Nephron (organoid): ENCODE data around the gene RIMS3.

ENCODE experiments used
- H3K27ac Mint-ChIP-seq, 3 experiments: 2 replicates each; pipeline ENCODE4 v1.8.0; 2020; ENCODE audit warnings: mixed read lengths in 3 of 3, mild to moderate bottlenecking in 2 of 3, moderate library complexity in 1 of 3
- H3K27me3 Mint-ChIP-seq: 2 replicates; pipeline ENCODE4 v1.8.0; 2021; ENCODE audit warnings: low read depth, mild to moderate bottlenecking, moderate library complexity, mixed read lengths
- H3K36me3 Mint-ChIP-seq: 2 replicates; pipeline ENCODE4 v1.8.0; 2020; ENCODE audit warnings: low read depth, mixed read lengths
- H3K4me1 Mint-ChIP-seq: 2 replicates; pipeline ENCODE4 v1.8.0; 2020; ENCODE audit warnings: mixed read lengths
- H3K4me3 Mint-ChIP-seq, 3 experiments: 2 replicates each; pipeline ENCODE4 v1.8.0; 2020; ENCODE audit warnings: mild to moderate bottlenecking in 3 of 3, mixed read lengths in 3 of 3, moderate library complexity in 2 of 3
- H3K9me3 Mint-ChIP-seq: 2 replicates; pipeline ENCODE4 v1.8.0; 2020; ENCODE audit warnings: mixed read lengths
- TF ChIP-seq, protein P1 (sequence below), 3 experiments: fragments of 200-600 bp; sonication (generic); IDR thresholded peaks; one replicate each; pipeline ENCODE4 v1.5.0; 2021; ENCODE audit warnings: antibody characterized with exemption in 3 of 3; ENCODE audit not compliant: unreplicated experiment in 3 of 3

Gene RIMS3

DNA sequence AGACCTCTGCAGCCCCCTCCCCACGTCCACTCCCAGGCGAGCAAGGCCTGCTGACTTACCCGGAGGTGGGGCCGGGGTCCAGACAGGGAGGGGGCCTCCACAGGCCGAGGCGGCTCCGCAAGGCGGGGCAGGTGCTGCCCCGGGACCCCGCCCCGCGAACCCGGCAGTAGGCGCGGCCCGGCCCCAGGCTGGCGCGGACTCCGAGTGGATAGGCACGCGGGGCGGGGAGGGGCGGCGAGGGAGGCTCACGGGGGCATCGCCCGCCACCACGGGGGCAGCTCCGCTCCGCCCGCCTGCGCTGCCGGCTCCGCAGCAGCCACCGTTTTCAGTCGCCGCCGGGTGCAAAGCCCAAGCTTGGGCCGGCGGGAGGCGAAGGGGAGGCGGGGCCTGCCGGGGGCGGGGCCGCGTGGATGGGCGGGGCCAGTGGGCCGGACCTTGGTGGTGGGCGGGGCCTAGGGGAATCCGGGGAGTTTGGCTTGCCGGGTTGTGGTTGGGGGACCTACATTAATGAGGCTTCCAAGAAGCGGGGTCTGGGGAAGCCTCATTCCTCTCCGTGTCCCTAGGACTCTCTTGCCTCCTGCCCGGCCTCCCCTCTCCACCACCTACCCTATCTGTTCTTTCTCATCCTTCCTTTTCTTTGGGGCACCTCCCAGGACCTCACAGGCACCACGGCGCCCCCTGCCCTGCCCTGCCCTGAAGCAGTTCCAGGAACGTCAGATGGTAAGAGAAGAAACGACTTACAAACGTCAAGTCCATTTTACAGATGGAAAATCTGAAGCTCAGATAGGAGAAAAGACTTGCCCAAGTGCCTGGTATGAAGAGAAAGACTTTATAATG lies at the start of gene RIMS3:
RIMS3 (minus strand) TSS at position 348 of the 837 bp plus-strand sequence. CDS start 23,757 bp downstream, outside the sequence.
- peak within 1 kb of the TSS; percentile 88 to 91 (median 89) for H3K4me3 Mint-ChIP-seq
- TF ChIP-seq, protein P1, sequence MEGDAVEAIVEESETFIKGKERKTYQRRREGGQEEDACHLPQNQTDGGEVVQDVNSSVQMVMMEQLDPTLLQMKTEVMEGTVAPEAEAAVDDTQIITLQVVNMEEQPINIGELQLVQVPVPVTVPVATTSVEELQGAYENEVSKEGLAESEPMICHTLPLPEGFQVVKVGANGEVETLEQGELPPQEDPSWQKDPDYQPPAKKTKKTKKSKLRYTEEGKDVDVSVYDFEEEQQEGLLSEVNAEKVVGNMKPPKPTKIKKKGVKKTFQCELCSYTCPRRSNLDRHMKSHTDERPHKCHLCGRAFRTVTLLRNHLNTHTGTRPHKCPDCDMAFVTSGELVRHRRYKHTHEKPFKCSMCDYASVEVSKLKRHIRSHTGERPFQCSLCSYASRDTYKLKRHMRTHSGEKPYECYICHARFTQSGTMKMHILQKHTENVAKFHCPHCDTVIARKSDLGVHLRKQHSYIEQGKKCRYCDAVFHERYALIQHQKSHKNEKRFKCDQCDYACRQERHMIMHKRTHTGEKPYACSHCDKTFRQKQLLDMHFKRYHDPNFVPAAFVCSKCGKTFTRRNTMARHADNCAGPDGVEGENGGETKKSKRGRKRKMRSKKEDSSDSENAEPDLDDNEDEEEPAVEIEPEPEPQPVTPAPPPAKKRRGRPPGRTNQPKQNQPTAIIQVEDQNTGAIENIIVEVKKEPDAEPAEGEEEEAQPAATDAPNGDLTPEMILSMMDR (IDR thresholded peaks at IDR 0.05; ENCODE audit: unreplicated experiment in 3 of 3): no peak

DNA sequence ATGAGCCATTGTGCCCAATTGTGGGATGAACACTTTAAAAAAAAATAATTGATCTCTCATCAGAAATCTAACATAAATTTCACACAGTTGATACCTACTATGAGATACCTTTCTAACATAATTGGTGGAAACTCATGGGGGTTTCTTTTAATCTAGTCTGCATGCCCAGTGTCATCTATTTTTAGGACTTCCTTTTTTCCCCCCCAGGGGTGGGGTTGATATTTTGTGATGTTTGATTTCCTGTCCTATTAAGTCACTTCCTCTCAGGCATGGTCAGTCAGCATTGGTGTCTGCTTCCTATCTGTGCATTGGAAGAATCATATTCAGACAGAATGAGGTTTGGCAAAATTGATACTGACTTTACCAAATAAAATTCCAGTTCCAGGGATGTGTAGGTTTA lies 47.5 kb upstream of the RIMS3 start:
- Mint-ChIP-seq H3K27ac (no peak overlapping the region), H3K9me3 (no peaks in the 10 kb centered on the region), H3K4me1 (peaks cover 45% of the 10 kb centered on the region), H3K27me3 (no peaks in the 10 kb centered on the region), H3K36me3 (peaks cover 17% of the 10 kb centered on the region), H3K4me3 (peak overlapping the region; percentile 17 to 28 (median 26))
- TF ChIP-seq, protein P1 (IDR thresholded peaks at IDR 0.05; ENCODE audit: unreplicated experiment in 3 of 3): no peak

More for the DNA sequence above, at the start of gene RIMS3:
- Mint-ChIP-seq H3K4me1 (peaks cover 13% of the 10 kb centered on the region), H3K27me3 (peaks cover 30% of the 10 kb centered on the region), H3K9me3 (no peaks in the 10 kb centered on the region), H3K36me3 (no peaks in the 10 kb centered on the region), H3K27ac (no peak within 1 kb of the TSS)

DNA sequence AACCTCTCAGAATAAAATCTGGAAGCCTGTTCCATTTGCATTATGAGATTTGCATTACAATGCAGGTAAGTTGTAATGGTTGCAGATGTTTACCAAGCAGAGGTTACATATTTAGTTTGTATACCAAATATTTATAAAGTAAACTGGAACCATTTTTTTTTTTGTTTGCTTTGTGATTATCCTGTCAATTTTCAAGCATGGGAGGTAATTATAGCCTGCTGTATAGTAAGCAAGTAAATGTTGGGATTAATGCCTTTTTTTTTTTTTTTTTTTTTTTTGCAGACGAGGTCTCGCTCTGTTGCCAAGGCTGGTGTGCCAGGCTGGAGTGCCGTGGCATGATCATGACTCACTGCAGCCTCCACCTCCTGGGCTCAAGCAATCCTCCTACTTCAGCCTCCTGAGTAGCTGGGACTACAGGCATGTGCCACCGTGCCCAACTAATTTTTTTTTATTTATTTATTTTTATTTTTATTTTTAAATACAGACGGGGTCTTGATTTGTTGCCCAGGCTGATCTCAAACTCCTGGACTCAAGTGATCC lies 47.0 kb upstream of the RIMS3 start:
- H3K27me3 Mint-ChIP-seq: no peaks in the 10 kb centered on the region
- H3K27ac Mint-ChIP-seq: no peak overlapping the region
- H3K4me1 Mint-ChIP-seq: peaks cover 42% of the 10 kb centered on the region
- peaks cover 17% of the 10 kb centered on the region for H3K36me3 Mint-ChIP-seq
- no peak overlapping the region for H3K4me3 Mint-ChIP-seq
- TF ChIP-seq, protein P1 (IDR thresholded peaks at IDR 0.05; ENCODE audit: unreplicated experiment in 3 of 3): no peak
- no peaks in the 10 kb centered on the region for H3K9me3 Mint-ChIP-seq

DNA sequence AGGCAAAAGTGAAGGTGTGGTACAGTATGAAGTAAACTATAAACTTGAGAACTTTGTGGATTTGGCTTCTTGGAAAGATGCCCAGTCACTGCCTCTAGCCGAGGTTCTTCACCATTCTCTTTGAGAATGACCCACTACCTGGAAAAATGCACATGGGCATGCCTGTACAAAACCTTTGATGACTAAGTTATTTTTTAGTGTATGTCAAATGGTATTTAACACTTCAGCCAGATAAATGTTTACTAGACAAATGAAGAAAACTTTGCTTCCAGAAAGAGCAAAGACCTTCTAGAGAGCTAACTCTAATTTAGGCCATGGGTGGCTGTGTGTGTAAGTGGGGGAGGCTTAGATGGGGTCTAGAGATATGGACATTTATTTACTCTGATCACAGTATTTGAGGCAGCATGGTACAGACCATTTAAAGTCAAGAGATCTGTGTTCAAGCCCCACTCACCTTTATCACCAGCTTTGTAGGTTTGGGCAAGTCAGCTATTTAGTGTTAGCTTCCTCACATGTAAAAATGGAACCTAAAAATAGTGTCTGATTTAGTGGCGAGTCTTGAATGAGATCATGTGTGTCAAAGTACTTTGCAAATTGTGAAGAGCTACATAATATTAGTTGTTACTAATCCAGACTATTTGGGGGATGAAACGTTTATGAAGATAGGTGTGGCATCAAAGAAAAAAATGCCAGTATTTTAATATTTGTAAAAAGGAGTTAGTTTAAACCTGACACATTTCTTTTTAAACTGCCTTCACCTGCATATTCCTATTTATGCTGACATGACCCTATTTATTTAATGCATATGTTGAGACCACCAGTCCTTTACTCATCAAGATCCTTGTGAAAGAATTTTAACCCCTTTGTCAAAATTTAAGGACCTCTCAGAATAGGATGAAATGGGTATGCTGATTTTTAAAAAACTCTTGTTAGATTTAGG lies 46.3 kb upstream of the RIMS3 start:
- Mint-ChIP-seq H3K9me3 (no peaks in the 10 kb centered on the region), H3K36me3 (peaks cover 15% of the 10 kb centered on the region), H3K27ac (peak overlapping the region; percentile 96 to 99 (median 99)), H3K4me1 (peaks cover 38% of the 10 kb centered on the region), H3K4me3 (peak overlapping the region; percentile 92 to 99 (median 95)), H3K27me3 (no peaks in the 10 kb centered on the region)
- TF ChIP-seq, protein P1 (IDR thresholded peaks at IDR 0.05; ENCODE audit: unreplicated experiment in 3 of 3): no peak

DNA sequence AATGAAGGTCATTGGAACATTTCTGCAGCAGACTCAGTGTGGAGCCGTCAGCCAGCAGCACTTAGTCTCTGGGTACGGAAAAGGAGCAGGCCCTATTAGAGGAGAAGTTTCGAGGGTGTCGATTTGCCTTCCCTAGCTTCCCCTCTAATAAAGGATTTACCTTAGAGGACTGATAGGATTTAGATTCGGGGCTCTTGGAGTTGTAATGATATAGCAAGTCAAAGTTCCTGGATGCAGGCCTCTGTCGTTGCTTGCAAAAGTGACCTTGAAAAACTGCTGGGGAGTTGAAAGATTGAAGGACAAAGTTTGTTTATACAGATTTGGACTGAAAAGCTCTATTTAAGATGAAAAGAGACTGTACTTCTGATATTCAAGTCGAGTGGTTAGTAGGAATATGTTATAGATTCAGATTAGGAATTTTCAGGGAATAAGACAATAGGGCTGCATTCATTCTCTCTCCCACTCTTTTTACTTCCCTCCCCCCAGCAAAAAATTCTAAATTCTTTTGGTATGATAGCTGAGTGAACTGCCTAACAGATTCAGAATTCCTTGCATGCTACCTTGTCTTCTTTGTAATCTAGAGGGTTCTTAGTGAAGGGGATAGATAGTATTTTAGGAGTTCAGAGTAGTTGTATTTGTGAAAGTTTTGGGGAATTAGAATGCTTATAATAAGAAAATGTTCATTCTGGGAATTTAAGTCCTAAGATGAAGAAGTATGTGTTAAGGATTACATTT lies 45.3 kb upstream of the RIMS3 start:
- H3K9me3 Mint-ChIP-seq: no peaks in the 10 kb centered on the region
- TF ChIP-seq, protein P1 (IDR thresholded peaks at IDR 0.05; ENCODE audit: unreplicated experiment in 3 of 3): no peak
- H3K27me3 Mint-ChIP-seq: no peaks in the 10 kb centered on the region
- peaks cover 8% of the 10 kb centered on the region for H3K36me3 Mint-ChIP-seq
- peak overlapping the region; percentile 96 to 99 (median 99) for H3K27ac Mint-ChIP-seq
- peaks cover 29% of the 10 kb centered on the region for H3K4me1 Mint-ChIP-seq
- peak overlapping the region; percentile 92 to 99 (median 95) for H3K4me3 Mint-ChIP-seq
